K562 (cell line): ENCODE measurements around the gene UBA1. TPM values are rescaled to one million over a fixed set of nuclear protein-coding genes. Genes with fewer than 3 reads are reported as not detected.

Experiments used
- MGA ChIP-seq: fragments of 450-650 bp; IDR thresholded peaks from 2 replicates; pipeline ENCODE4 v1.6.1; 2016; ENCODE audit warnings: mild to moderate bottlenecking, moderate library complexity
- polyA plus RNA-seq, 8 experiments: library from polyadenylated mRNA; depleted of rRNA in 4 of 8; stranded (reverse) in 5 of 8; unstranded in 3 of 8; fragments of >200 nt; fragmentation: Nextera tagmentation in 2 of 8; fragmentation: Illumina TruSeq in 1 of 8; extraction: Ambion mirVana in 2 of 8; extraction: Trizol in 1 of 8; gene quantifications; 2 replicates each; pipeline versions ENCODE4 v1.2.1 to v1.2.3, GENCODE V29; 2011 to 2014; ENCODE audit warnings: inconsistent platforms in 1 of 8, missing spikeins in 1 of 8
- total RNA-seq, 7 experiments: library from RNA; depleted of rRNA in 6 of 7; stranded (reverse); fragments of >200 nt in 6 of 7; fragmentation: Illumina TruSeq in 2 of 7; extraction: Trizol in 2 of 7; gene quantifications; 2 replicates each; pipeline versions ENCODE4 v1.2.1 to v1.2.3, GENCODE V29; 2011 to 2021; ENCODE audit warnings: low replicate concordance in 1 of 7

The UBA1 gene
- total and polyA plus RNA-seq, 9 of the 15 experiments (the other 6 are each of a cell fraction or from before 2014, with no cell fraction given), result 32.0 to 174 (median 93.6) TPM

GRCh38 chrX:47182106-47182700 is 11.4 kb upstream of the UBA1 start (continued):
- no peak for TF ChIP-seq MGA
- TF ChIP-seq, all 486 proteins: peak for 0
